Raji (cell line): ENCODE measurements around the gene DNM2.

Source experiments
- POLR2A ChIP-seq: IDR thresholded peaks from 2 replicates; pipeline ENCODE4 v1.6.1; 2011; ENCODE audit warnings: low read depth, low read length, control low read depth; ENCODE audit not compliant: insufficient read depth

DNM2 gene

GRCh38 chr19:10818301-10819123 lies 100.6 kb downstream of the DNM2 start:
- no peak for TF ChIP-seq POLR2A

- no peak for TF ChIP-seq POLR2A
Measured at GRCh38 chr19:10819124-10820060, 101.5 kb downstream of the DNM2 start.

GRCh38 chr19:10820173-10820572 lies 102.3 kb downstream of the DNM2 start:
- no peak for TF ChIP-seq POLR2A

GRCh38 chr19:10823690-10824089 lies 105.8 kb downstream of the DNM2 start:
- TF ChIP-seq POLR2A: no peak

GRCh38 chr19:10826231-10826630 lies 108.4 kb downstream of the DNM2 start:
- TF ChIP-seq POLR2A: no peak

- no peak for TF ChIP-seq POLR2A
Measured at GRCh38 chr19:10826846-10827245, 109.0 kb downstream of the DNM2 start.

- TF ChIP-seq POLR2A: no peak
Measured at GRCh38 chr19:10828981-10829821, 111.3 kb downstream of the DNM2 start.

GRCh38 chr19:10829967-10830366 lies 112.1 kb downstream of the DNM2 start:
- no peak for TF ChIP-seq POLR2A

- TF ChIP-seq POLR2A: no peak
Measured at GRCh38 chr19:10830370-10830769, 112.5 kb downstream of the DNM2 start.

GRCh38 chr19:10830931-10831779 lies 113.3 kb downstream of the DNM2 start:
- no peak for TF ChIP-seq POLR2A

- no peak for TF ChIP-seq POLR2A
Measured at GRCh38 chr19:10831987-10832938, 114.4 kb downstream of the DNM2 start.

GRCh38 chr19:10832939-10833296 lies 115.0 kb downstream of the DNM2 start:
- no peak for TF ChIP-seq POLR2A
